ENCODE results near the gene ZNF785.
"Not testable (repeated sequence)": the region's sequence is repeated elsewhere in the genome, so short reads cannot be mapped to it uniquely, and the experiment has no call there.

ZNF785 gene

GRCh38 chr16:30603945-30604315 lies 18.4 kb upstream of the ZNF785 start:
- in situ Hi-C loops (cut with HindIII; ENCODE audit: low sequenced_read_pairs), result no loop called here

- in situ Hi-C loops (cut with HindIII; ENCODE audit: low sequenced_read_pairs), result no loop called here
These were observed 17.2 kb upstream of the ZNF785 start for GRCh38 chr16:30602616-30603277.

DNA sequence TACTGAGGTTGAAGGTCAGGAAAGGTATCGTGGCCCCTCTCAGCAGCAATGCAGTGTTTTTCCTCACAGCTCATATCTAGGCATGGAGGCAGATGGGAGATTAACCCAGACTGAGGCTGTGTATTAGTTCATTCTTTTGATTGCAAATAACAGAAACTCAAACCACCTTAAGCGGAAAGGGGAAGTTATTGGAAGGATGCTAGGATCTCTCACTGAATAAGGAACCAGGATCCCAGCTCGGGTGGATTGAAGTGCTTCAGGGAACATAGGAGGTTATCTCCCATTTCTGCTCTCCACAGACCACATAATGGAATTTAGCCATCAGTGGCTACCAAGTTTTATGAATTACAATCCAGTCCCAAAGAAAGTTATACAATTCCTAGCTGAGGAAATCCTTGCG lies 16.5 kb upstream of the ZNF785 start:
- in situ Hi-C loops (cut with HindIII; ENCODE audit: low sequenced_read_pairs), result no loop called here

- in situ Hi-C loops (cut with HindIII; ENCODE audit: low sequenced_read_pairs), result no loop called here
These were observed 15.4 kb upstream of the ZNF785 start for GRCh38 chr16:30600929-30601328.

GRCh38 chr16:30600215-30600614 lies 14.7 kb upstream of the ZNF785 start:
- in situ Hi-C loops (cut with HindIII; ENCODE audit: low sequenced_read_pairs), result no loop called here

GRCh38 chr16:30592871-30593270 lies 7.4 kb upstream of the ZNF785 start:
- in situ Hi-C loops (cut with HindIII; ENCODE audit: low sequenced_read_pairs), result no loop called here

GRCh38 chr16:30590869-30591268 lies 5.4 kb upstream of the ZNF785 start:
- in situ Hi-C loops (cut with HindIII; ENCODE audit: low sequenced_read_pairs), result not testable (repeated sequence)

DNA sequence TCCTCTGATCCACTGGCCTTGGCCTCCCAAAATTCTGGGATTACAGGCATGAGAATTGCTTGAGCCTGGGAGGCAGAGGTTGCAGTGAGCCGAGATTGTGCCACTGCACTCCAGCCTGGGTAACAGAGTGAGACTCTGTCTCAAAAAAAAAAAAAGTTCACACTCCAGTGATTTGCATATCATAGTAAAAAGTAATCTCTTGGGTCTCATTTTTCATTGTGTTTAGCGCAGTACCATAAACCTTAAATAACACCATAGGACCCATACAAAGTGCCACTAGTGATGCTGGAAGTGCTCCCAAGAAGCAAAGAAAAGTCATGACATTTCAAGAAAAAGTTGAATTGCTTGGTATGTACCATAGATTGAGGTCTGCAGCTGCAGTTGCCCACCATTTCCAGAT lies 4.1 kb upstream of the ZNF785 start:
- in situ Hi-C loops (cut with HindIII; ENCODE audit: low sequenced_read_pairs), result not testable (repeated sequence)

DNA sequence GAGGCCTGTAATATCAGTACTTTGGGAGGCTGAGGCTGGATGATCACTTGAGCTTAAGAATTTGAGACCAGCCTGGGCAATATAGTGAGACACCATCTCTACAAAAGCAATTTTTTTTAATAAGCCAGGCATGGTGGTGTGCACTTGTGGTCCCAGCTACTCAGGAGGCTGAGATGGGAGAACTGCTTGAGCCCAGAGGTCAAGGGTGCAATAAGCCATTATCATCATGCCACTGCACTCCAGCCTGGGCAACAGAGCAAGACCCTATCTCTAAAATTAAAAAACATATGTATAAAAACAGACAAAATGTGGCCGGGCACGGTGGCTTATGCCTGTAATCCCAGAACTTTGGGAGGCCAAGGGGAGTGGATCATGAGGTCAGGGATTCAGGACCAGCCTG lies 3.2 kb upstream of the ZNF785 start:
- in situ Hi-C loops (cut with HindIII; ENCODE audit: low sequenced_read_pairs), result no loop called here

DNA sequence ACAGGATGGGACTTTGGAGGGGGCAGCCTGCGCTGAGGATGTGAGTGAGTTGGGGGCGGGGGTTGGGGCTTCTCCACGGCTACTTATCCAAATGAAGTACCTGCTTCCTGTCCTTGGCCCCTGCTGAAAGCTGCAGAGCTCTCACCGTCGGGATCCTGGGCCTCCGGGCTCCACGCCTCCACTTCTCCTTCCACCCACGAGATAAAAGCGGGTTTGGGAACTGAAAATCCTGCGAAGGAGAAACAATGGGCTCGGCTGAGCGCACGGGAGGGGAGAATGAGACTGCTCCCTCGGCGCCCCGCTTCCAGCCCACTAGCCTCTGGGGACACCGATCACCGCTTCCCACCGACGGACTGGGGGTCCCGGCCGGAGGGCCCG lies 486 bp downstream of the ZNF785 start:
- in situ Hi-C loops (cut with HindIII; ENCODE audit: low sequenced_read_pairs), result no loop called here

DNA sequence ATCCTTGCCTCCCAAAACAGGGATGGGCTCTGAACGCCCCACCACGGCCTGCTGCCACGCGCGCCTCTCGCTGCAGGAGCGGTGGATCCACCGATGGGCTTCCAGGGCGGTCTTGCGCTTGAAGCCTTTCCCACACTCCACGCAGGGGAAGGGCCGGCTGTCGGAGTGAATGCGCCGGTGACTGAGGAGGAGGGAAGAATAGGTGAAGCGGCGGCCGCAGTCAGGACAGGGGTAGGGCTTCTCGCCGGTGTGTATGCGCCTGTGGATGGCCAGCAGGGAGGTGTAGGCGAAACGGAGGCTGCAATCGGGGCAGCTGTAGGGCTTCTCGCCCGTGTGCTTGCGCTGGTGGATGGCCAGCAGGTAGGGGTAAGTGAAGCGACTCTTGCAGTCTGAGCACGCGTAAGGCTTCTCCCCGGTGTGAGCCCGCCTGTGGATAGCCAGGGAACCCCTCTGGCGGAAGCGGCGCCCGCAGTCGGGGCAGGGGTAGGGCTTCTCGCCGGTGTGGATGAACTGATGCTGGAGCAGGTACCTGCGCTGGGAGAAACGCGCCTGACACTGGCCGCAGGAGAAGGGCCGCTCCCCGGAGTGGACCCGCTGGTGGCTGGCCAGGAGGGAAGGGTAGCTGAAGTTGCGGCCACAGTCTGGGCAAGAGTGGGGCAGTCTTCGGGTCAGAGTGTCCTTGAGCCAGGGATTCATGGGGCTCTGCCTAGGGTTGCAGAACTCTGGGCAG lies 2.7 kb downstream of the ZNF785 start:
- in situ Hi-C loops (cut with HindIII; ENCODE audit: low sequenced_read_pairs), result no loop called here

DNA sequence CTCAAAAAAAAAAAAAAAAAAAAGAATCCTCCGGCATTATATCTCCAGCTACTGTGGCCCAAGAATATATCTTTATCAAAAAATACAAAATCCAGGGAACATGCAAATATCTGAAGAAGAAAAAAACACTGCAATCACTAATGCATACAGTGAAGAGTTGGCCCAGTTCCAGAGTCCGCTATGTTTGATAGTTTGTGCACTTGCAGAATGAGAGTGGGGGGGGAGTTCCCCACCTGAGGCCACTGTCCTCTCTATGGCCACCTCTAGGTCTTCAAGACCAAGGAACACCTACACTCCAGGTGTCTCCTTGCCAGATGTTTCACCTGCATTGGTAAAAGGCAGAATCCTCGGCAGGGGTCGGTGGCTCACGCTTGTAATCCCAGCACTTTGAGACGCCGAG lies 4.0 kb downstream of the ZNF785 start:
- in situ Hi-C loops (cut with HindIII; ENCODE audit: low sequenced_read_pairs), result no loop called here

GRCh38 chr16:30574678-30575077 lies 10.8 kb downstream of the ZNF785 start:
- in situ Hi-C loops (cut with HindIII; ENCODE audit: low sequenced_read_pairs), result no loop called here

GRCh38 chr16:30571445-30572322 lies 13.8 kb downstream of the ZNF785 start, which contains the start of gene ZNF688:
Gene ZNF688, minus strand, starts transcription at chr16:30571714. Its CDS starts 85 bp downstream, at chr16:30571629.
- in situ Hi-C loops (cut with HindIII; ENCODE audit: low sequenced_read_pairs), result no loop called here

DNA sequence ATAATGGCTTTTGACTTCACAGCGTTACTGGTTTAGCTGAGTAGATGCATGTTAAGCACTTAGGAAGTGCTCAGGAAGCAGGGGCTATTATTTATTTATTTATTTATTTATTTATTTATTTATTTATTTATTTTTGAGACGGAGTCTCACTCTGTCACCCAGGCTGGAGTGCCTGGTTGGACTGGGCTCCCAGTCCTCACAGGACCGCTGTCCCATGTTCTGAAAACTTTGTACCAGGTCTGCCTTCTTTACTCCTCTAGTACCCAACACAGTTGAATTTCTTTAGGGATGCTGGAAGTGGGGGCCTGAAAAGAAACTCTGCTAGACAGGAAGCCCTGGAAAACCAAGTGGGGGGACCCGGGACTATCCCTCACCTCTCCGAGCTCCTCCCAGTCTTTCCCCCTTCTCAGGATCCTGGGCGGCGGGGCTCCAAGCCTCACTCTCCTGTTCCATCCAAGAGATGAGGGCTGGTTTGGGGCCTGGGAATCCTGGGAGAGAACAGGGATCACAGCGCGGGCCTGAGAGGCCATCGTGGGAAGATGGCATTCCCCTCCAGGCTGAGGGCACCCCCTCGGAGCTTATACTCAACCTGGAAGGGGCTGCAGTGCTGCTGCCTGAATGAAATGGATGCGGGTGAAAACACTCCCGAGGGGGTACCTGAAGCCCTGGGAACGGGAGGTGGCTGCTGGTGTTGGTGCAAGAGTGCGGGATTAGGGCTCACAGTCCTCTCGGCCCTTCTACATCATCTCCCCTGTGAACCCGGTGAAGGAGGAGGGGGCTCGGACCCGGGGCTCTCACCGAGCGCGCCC lies 14.7 kb downstream of the ZNF785 start:
- in situ Hi-C loops (cut with HindIII; ENCODE audit: low sequenced_read_pairs), result no loop called here

GRCh38 chr16:30569746-30570635 lies 15.5 kb downstream of the ZNF785 start:
- in situ Hi-C loops (cut with HindIII; ENCODE audit: low sequenced_read_pairs), result no loop called here

DNA sequence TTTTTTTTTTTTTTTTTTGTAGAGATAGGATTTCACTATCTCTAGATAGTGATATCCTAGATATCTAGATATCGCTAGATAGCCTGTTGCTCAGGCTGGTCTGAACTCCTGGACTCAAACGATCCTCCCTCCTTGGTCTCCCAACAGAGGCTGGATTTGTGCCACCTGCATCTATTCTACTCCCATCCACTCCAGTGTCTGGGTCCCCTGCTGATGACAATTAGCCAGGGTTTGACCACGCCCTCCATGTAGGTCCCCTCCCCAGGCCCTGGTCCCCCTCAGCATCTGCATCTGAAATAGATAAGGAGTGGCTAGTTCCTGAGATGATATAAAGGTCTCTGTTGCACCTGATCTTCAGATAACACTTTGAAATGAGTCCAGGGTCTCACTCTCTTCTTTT lies 16.2 kb downstream of the ZNF785 start:
- in situ Hi-C loops (cut with HindIII; ENCODE audit: low sequenced_read_pairs), result no loop called here

DNA sequence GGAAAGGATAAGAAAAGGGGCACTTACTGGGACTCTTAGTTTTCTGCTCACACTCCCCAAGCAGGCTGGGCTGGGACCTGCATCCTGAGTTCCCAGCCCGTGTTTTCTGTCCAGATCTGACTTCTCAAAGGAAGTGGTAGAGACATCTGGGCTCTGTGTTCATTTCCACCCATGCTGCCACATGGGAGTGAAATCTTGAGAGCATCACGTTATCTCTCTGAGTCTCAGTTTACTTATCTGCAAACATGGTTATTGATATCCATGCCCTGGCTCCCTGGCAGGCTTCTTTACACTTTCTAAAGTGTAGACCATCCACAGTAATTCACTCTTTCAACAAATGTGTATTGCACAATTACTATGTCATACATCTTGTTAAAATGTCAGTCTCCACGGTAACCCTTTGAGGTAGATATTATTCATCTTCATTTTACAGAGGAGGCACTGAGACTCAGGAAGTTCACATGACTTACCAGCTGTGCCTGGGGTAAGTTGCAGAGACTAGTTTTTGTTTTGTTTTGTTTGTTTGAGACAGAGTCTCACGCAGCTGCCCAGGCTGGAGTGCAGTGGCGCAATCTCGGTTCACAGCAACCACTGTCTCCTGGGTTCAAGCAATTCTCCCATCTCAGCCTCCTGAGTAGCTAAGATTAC lies 17.4 kb downstream of the ZNF785 start:
- in situ Hi-C loops (cut with HindIII; ENCODE audit: low sequenced_read_pairs), result no loop called here
